ENCODE data around the gene TGM3. TPM values are rescaled to one million over a fixed set of nuclear protein-coding genes. Genes with fewer than 3 reads are reported as not detected.

TGM3 gene
- total and polyA plus RNA-seq, 2 experiments from 2014 or later = 0.08 TPM; not detected in 1

GRCh38 chr20:2311329-2311728, 15.5 kb downstream of the TGM3 start (continued):
- TF ChIP-seq, protein P1, sequence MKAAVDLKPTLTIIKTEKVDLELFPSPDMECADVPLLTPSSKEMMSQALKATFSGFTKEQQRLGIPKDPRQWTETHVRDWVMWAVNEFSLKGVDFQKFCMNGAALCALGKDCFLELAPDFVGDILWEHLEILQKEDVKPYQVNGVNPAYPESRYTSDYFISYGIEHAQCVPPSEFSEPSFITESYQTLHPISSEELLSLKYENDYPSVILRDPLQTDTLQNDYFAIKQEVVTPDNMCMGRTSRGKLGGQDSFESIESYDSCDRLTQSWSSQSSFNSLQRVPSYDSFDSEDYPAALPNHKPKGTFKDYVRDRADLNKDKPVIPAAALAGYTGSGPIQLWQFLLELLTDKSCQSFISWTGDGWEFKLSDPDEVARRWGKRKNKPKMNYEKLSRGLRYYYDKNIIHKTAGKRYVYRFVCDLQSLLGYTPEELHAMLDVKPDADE (IDR thresholded peaks at IDR 0.05) = no peak
- TF ChIP-seq, protein P2, sequence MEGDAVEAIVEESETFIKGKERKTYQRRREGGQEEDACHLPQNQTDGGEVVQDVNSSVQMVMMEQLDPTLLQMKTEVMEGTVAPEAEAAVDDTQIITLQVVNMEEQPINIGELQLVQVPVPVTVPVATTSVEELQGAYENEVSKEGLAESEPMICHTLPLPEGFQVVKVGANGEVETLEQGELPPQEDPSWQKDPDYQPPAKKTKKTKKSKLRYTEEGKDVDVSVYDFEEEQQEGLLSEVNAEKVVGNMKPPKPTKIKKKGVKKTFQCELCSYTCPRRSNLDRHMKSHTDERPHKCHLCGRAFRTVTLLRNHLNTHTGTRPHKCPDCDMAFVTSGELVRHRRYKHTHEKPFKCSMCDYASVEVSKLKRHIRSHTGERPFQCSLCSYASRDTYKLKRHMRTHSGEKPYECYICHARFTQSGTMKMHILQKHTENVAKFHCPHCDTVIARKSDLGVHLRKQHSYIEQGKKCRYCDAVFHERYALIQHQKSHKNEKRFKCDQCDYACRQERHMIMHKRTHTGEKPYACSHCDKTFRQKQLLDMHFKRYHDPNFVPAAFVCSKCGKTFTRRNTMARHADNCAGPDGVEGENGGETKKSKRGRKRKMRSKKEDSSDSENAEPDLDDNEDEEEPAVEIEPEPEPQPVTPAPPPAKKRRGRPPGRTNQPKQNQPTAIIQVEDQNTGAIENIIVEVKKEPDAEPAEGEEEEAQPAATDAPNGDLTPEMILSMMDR (conservative IDR thresholded peaks at IDR 0.05; ENCODE audit: low read depth in 2 of 2) = no peak
- TF ChIP-seq CREB1 (CRISPR knock-in tag; IDR thresholded peaks at IDR 0.05; ENCODE audit: low read depth) = no peak
- TF ChIP-seq EZH2 (IDR thresholded peaks at IDR 0.05; ENCODE audit: low read depth, unreplicated experiment) = no peak
- no peak for TF ChIP-seq NANOG (IDR thresholded peaks at IDR 0.05; ENCODE audit: borderline replicate concordance)
- TF ChIP-seq EZH2phosphoT487 (IDR thresholded peaks at IDR 0.05; ENCODE audit: unreplicated experiment) = no peak
- no peak for TF ChIP-seq ZNF331 (CRISPR knock-in tag; IDR thresholded peaks at IDR 0.05; ENCODE audit: low read depth)
- TF ChIP-seq, protein P3, sequence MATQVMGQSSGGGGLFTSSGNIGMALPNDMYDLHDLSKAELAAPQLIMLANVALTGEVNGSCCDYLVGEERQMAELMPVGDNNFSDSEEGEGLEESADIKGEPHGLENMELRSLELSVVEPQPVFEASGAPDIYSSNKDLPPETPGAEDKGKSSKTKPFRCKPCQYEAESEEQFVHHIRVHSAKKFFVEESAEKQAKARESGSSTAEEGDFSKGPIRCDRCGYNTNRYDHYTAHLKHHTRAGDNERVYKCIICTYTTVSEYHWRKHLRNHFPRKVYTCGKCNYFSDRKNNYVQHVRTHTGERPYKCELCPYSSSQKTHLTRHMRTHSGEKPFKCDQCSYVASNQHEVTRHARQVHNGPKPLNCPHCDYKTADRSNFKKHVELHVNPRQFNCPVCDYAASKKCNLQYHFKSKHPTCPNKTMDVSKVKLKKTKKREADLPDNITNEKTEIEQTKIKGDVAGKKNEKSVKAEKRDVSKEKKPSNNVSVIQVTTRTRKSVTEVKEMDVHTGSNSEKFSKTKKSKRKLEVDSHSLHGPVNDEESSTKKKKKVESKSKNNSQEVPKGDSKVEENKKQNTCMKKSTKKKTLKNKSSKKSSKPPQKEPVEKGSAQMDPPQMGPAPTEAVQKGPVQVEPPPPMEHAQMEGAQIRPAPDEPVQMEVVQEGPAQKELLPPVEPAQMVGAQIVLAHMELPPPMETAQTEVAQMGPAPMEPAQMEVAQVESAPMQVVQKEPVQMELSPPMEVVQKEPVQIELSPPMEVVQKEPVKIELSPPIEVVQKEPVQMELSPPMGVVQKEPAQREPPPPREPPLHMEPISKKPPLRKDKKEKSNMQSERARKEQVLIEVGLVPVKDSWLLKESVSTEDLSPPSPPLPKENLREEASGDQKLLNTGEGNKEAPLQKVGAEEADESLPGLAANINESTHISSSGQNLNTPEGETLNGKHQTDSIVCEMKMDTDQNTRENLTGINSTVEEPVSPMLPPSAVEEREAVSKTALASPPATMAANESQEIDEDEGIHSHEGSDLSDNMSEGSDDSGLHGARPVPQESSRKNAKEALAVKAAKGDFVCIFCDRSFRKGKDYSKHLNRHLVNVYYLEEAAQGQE (IDR thresholded peaks at IDR 0.05; ENCODE audit: unreplicated experiment) = no peak
- TF ChIP-seq STAT1 (IDR thresholded peaks at IDR 0.05; ENCODE audit: unreplicated experiment) = no peak

DNA sequence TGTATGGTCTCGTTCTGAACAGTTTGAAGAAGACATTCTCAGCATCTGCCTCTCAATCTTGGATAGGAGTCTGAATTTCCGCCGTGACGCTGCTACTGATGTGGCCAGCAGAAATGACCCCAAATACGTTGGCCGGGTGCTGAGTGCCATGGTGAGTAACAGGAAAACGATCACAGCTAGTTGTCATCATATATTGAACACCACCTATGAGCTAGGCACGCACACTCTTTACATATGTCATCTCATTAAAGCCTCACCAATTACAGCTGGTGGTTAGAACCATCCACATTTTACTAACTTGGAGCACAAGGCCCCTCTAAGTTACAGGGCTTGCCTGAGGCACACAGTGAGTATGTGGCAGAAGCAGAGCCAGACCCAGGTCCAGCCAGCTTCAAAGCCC, 17.1 kb downstream of the TGM3 start:
- no peak overlapping the region for H3K27ac ChIP-seq (ENCODE audit: low read depth)
- Mint-ChIP-seq H3K36me3 (ENCODE audit: low read depth) (no peaks in the 10 kb centered on the region), H3K27me3 (ENCODE audit: insufficient read depth, low read depth, poor library complexity) (peaks cover 5% of the 10 kb centered on the region), H3K27ac (no peak overlapping the region), H3K4me1 (peaks cover 5% of the 10 kb centered on the region; the same call in 2 of the 3 replicates), H3K9me3 (no peaks in the 10 kb centered on the region), H3K4me3 (no peak overlapping the region)
- no peak overlapping the region for H2AFZ ChIP-seq
- no peaks in the 10 kb centered on the region for H3K79me2 ChIP-seq (replicated peaks; ENCODE audit: insufficient read depth)
- H3F3A ChIP-seq (replicated peaks; ENCODE audit: low read depth) = no peaks in the 10 kb centered on the region
- H3K36me3 ChIP-seq (ENCODE audit: insufficient read depth) = no peaks in the 10 kb centered on the region
- H3K4me2 ChIP-seq = no peak overlapping the region
- no peaks in the 10 kb centered on the region for H3K27me3 ChIP-seq (ENCODE audit: insufficient read depth)
- no peaks in the 10 kb centered on the region; the same call in 1 of the 2 replicates for H3K9me2 ChIP-seq (ENCODE audit: insufficient read depth)
- H3K4me1 ChIP-seq (ENCODE audit: insufficient read depth) = no peaks in the 10 kb centered on the region
- no peak for TF ChIP-seq ZNF462 (CRISPR knock-in tag; IDR thresholded peaks at IDR 0.05)
- no peak for TF ChIP-seq JUNB (IDR thresholded peaks at IDR 0.05; ENCODE audit: unreplicated experiment)
- no peak for TF ChIP-seq NANOG (IDR thresholded peaks at IDR 0.05; ENCODE audit: borderline replicate concordance)
- no peak for TF ChIP-seq STAT1 (IDR thresholded peaks at IDR 0.05; ENCODE audit: unreplicated experiment)
- DNase-seq (ENCODE audit: low spot score) (no peak), ATAC-seq (no peak)
- H3K4me3 ChIP-seq = no peak overlapping the region
- no peaks in the 10 kb centered on the region for H4K20me1 ChIP-seq (replicated peaks; ENCODE audit: insufficient read depth)
